Measurements from ENCODE around the gene RASAL1. TPM values are rescaled to one million over a fixed set of nuclear protein-coding genes. Genes with fewer than 3 reads are reported as not detected.

RASAL1 gene
- total RNA-seq, 2 experiments from 2014 or later, result 1.2 to 2.7 TPM

DNA sequence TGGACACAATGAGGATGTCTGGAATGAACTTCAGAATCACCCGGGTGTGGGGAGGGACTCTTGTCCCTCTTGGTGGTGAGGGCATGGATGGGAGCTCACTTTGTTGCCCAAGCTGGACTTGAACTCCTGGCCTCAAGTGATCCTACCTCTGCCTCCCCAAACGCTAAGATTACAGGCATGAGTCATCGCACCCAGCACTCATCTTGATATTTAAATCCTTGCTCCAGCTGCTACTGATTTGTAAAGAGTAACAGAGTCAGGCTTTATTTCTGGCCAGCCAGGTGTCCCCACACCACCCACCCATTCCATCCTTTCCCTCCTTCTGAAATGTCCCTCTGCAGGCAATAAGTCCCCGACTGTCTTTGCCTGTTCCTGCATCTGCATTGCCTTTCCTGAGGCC, 44.8 kb upstream of the RASAL1 start:
- DNase-seq, result no peak
- peaks cover 21% of the 10 kb centered on the region for H3K4me1 Mint-ChIP-seq (ENCODE audit: low read depth)
- peaks cover 67% of the 10 kb centered on the region for H3K36me3 ChIP-seq (ENCODE audit: insufficient read depth, low read length)
- H3K9me3 ChIP-seq (ENCODE audit: control insufficient read depth in 1 of 2, insufficient read depth in 1 of 2, low read length in 2 of 2), result no peaks in the 10 kb centered on the region
- peaks cover 33% of the 10 kb centered on the region for H3K4me1 ChIP-seq (ENCODE audit: insufficient read depth, low read length)
- no peak for ATAC-seq (ENCODE audit: poor library complexity)
- H3K36me3 Mint-ChIP-seq (ENCODE audit: low read depth), result peaks cover 80% of the 10 kb centered on the region
- CTCF ChIA-PET, result interaction anchor here (1.1 kb wide), 1 partner anchor 187 kb away, joined by 3 read pairs; no protein-coding TSS in a partner anchor
- H3K27ac Mint-ChIP-seq, result no peak overlapping the region
- no peaks in the 10 kb centered on the region for H3K27me3 ChIP-seq (ENCODE audit: control insufficient read depth in 1 of 2, insufficient read depth in 2 of 2, low read length in 2 of 2)
- H3K4me3 ChIP-seq (ENCODE audit: low read length), result no peak overlapping the region
- TF ChIP-seq, protein P1, sequence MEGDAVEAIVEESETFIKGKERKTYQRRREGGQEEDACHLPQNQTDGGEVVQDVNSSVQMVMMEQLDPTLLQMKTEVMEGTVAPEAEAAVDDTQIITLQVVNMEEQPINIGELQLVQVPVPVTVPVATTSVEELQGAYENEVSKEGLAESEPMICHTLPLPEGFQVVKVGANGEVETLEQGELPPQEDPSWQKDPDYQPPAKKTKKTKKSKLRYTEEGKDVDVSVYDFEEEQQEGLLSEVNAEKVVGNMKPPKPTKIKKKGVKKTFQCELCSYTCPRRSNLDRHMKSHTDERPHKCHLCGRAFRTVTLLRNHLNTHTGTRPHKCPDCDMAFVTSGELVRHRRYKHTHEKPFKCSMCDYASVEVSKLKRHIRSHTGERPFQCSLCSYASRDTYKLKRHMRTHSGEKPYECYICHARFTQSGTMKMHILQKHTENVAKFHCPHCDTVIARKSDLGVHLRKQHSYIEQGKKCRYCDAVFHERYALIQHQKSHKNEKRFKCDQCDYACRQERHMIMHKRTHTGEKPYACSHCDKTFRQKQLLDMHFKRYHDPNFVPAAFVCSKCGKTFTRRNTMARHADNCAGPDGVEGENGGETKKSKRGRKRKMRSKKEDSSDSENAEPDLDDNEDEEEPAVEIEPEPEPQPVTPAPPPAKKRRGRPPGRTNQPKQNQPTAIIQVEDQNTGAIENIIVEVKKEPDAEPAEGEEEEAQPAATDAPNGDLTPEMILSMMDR (IDR thresholded peaks at IDR 0.05), result no peak
- intact Hi-C loops (cut with DNase I, micrococcal nuclease), result loop anchor here in 1 of 2 experiments (10.0 kb wide), 1 partner anchor 1496 kb away; the partner anchor contains the start of genes ACAD10 and BRAP
- H3K9me3 Mint-ChIP-seq, result no peaks in the 10 kb centered on the region
- no peak overlapping the region for H3K4me3 Mint-ChIP-seq
- no peaks in the 10 kb centered on the region for H3K27me3 Mint-ChIP-seq
- no peak overlapping the region for H3K27ac ChIP-seq (ENCODE audit: low read depth in 1 of 2, low read length in 2 of 2)
- POLR2A ChIA-PET, result no interaction called here

DNA sequence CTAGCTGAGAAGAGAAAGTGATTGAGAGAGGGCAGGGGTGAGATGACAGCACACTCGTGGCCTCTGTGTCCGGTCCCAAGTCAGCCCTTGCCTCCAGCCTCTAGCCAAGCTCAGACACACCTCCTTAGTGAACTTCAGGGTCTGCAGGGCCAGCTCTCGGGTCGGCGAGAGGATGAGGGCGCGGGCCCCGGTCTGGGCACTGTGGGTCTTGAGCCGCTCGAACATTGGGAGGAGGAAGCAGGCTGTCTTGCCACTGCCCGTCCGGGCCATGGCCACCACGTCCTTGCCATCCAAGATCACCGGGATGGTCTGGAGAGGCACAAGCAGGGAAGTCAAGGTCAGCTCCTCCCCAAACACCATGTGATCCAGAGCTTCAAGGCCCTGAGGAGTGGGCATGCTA, 43.5 kb upstream of the RASAL1 start:
- Histone ChIP-seq H3K36me3 (ENCODE audit: insufficient read depth, low read length) (peaks cover 80% of the 10 kb centered on the region), H3K4me1 (ENCODE audit: insufficient read depth, low read length) (peaks cover 22% of the 10 kb centered on the region), H3K27ac (ENCODE audit: low read depth in 1 of 2, low read length in 2 of 2) (no peak overlapping the region), H3K27me3 (ENCODE audit: control insufficient read depth in 1 of 2, insufficient read depth in 2 of 2, low read length in 2 of 2) (no peaks in the 10 kb centered on the region), H3K9me3 (ENCODE audit: control insufficient read depth in 1 of 2, insufficient read depth in 1 of 2, low read length in 2 of 2) (no peaks in the 10 kb centered on the region), H3K4me3 (ENCODE audit: low read length) (no peak overlapping the region)
- Mint-ChIP-seq H3K27me3 (no peaks in the 10 kb centered on the region), H3K4me1 (ENCODE audit: low read depth) (peaks cover 13% of the 10 kb centered on the region), H3K9me3 (no peaks in the 10 kb centered on the region), H3K36me3 (ENCODE audit: low read depth) (peaks cover 85% of the 10 kb centered on the region), H3K27ac (no peak overlapping the region), H3K4me3 (no peak overlapping the region)
- intact Hi-C loops (cut with DNase I, micrococcal nuclease), result no loop called here
- DNase-seq (no peak), ATAC-seq (ENCODE audit: poor library complexity) (no peak)
- CTCF ChIA-PET, result no interaction called here
- POLR2A ChIA-PET, result no interaction called here
- TF ChIP-seq, protein P1 (IDR thresholded peaks at IDR 0.05), result no peak

DNA sequence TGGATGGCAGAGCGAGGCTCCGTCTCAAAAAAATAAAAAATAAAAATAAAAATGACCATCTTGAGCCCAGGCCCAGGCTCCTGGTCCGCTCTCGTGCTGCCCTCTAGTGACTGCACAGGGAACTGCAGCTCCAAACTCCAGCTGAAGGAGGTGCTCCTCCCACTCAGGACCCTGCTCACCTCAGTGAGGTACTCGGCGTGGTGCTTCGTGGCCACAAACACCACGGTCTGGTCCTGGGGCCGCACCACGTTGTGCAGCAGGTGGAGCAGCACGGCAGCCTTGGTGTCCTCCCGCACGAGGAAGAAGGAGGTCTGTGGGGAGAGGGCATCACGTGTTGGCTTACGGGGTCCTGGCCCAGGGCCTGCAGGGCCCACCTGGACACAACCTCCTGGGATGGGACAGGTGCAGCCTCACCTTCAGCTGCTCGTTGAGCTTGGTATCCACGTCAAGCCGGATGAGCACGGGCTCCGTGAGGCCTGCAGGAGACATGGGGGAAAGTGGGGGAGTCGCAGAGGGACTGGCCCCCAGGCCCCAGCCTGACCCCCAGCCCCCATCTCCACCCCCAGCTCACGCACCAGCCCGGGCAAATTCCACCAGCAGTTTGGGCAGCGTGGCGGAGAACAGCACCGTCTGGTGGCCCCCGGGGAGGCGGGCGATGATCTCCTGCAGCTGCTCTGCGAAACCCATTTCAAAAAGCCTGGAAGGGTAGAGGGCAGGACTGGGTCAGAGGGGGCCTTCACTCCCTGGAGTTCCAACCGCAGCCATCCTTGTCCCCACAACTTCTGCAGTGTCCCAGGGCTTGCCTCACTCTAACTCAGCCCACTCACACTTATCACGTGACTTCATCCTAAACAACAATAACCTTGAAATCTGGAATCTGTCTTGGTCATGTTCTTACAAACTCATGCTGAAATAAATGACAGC, 39.2 kb upstream of the RASAL1 start:
- Histone ChIP-seq H3K4me1 (ENCODE audit: insufficient read depth, low read length) (no peaks in the 10 kb centered on the region), H3K27ac (ENCODE audit: low read depth in 1 of 2, low read length in 2 of 2) (no peak overlapping the region), H3K27me3 (ENCODE audit: control insufficient read depth in 1 of 2, insufficient read depth in 2 of 2, low read length in 2 of 2) (no peaks in the 10 kb centered on the region), H3K36me3 (ENCODE audit: insufficient read depth, low read length) (peaks cover 94% of the 10 kb centered on the region), H3K4me3 (ENCODE audit: low read length) (no peak overlapping the region), H3K9me3 (ENCODE audit: control insufficient read depth in 1 of 2, insufficient read depth in 1 of 2, low read length in 2 of 2) (no peaks in the 10 kb centered on the region)
- DNase-seq (peak; percentile 67 to 84 (median 73)), ATAC-seq (ENCODE audit: poor library complexity) (peak; percentile 87)
- Mint-ChIP-seq H3K4me1 (ENCODE audit: low read depth) (no peaks in the 10 kb centered on the region), H3K4me3 (no peak overlapping the region), H3K9me3 (no peaks in the 10 kb centered on the region), H3K27me3 (no peaks in the 10 kb centered on the region), H3K27ac (no peak overlapping the region), H3K36me3 (ENCODE audit: low read depth) (peaks cover 93% of the 10 kb centered on the region)
- ChIA-PET POLR2A (interaction anchor here (1.0 to 1.4 kb wide), 4 partner anchors 10 to 87 kb away, joined by 3 to 5 read pairs (median 4); partner anchors contain the start of gene DDX54), CTCF (interaction anchor here (0.6 to 1.9 kb wide), 21 partner anchors 10 to 196 kb away, joined by 3 to 21 read pairs (median 3); partner anchors contain the start of genes DDX54, OAS2, RASAL1 and RITA1)
- TF ChIP-seq, protein P1 (IDR thresholded peaks at IDR 0.05), result peak; percentile 100
- intact Hi-C loops (cut with DNase I, micrococcal nuclease), result loop anchor here (1.0 to 5.0 kb wide), 7 partner anchors 22 to 272 kb away; partner anchors contain the start of gene RASAL1 (in 1 of the 2)

Measured in CD4-positive, alpha-beta T cell (primary cell).